Daoy (cell line): ENCODE measurements around the gene AIFM2. TPM values are rescaled to one million over a fixed set of nuclear protein-coding genes. Genes with fewer than 3 reads are reported as not detected.
"Not testable (repeated sequence)": the region's sequence is repeated elsewhere in the genome, so short reads cannot be mapped to it uniquely, and the experiment has no call there.

ENCODE experiments used
- DNase-seq: peaks from one replicate; pipeline ENCODE4 v3.0.0-alpha.2; 2015; ENCODE audit warnings: low read depth
- total RNA-seq: library from RNA; depleted of rRNA; stranded (reverse); fragments of >200 nt; shearing (Covaris generic); gene quantifications from 2 replicates; pipeline ENCODE4 v1.2.3, GENCODE V29; 2014; rRNA removed

Gene AIFM2
- 6.5 and 7.0 TPM in 2 replicates for total RNA-seq

DNA sequence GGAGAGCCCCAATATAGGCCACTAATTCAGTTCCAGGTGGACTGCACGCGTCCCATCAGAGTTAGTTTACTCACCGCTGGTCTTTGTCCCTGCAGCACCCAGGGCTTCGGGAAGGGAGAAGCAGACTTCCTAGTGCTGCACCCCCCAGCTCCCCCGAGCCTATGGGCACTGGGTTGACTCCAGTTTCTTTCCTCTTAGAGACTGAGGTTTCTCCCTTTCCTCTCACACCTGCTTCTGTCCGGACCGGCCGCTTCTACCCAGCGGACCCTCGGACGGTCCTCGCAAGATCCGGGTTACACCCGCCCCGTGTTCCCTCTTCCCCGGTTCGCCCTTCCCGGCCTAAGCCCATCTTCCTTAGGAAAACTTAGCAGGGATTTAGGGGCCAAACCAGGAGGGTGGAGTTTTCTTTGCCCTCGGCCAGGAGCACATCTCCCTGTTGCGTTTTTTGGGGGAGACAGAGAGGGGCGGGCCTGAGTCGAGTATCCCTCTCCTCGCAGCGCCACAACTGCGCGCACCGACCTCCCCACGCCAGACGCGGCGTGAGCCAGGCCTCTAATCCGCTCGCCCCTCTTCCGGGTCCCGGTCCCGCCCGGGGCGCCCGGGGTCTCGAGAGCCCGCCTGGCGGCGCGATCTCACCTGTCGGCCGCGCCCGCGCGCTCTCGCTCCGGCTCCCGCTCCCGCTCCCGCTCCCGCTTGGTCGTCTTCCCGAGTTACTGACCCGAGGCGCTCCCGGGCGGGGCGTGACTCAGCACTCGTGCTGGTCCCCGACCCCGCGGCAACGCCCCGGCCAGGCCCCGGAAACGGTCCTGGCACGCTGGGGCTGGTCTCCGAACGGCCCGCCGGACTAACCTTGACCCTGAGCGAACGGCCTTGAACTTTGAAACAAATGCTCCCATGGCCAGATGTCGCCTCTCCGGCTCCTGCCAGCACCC is at the start of gene AIFM2:
AIFM2 (minus strand) TSS at position 728 of the 932 bp plus-strand sequence. CDS start 8,741 bp downstream, outside the sequence.
- DNase-seq: peak; percentile 80

DNA sequence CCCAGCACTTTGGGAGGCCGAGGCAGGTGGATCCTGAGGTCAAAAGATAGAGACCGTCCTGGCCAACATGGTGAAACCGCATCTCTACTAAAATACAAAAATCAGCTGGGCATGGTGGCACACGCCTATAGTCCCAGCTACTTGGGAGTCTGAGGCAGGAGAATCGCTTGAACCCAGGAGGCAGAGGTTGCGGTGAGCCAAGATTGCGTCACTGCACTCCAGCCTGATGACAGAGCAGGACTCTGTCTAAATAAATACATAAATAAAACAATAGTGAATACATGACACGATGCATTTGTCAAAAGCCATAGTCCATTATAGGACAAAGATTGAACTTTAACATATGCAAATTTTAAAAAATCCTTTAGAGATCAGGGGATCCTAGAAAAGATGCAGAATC is 46.6 kb upstream of the AIFM2 start:
- not testable (repeated sequence) for DNase-seq

DNA sequence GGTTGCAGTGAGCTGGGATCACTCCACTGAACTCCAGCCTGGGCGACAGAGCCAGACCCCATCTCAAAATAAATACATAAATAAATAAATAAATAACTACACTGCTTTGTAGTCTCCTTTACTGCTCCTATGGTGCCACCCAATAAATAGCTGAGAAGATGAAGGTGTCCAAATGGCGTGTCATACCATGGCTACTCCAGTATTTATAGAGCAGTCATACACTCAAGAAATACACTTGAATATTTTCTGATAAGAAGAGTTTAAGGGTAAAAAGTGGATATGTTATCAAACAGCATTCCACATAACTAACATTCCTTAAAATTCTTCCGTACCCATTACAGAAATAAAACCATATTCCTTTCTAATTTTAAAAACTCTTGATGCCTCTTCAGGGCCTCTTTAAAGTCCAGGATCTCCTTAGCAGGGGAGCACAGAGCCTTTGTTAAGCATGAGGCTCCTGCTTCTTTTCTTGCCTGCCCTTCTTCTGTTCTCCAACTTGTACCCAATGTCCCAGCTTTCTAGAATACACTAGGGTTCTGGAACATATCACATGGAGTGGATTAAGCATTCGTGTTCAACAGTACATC is 45.6 kb upstream of the AIFM2 start:
- no peak for DNase-seq

DNA sequence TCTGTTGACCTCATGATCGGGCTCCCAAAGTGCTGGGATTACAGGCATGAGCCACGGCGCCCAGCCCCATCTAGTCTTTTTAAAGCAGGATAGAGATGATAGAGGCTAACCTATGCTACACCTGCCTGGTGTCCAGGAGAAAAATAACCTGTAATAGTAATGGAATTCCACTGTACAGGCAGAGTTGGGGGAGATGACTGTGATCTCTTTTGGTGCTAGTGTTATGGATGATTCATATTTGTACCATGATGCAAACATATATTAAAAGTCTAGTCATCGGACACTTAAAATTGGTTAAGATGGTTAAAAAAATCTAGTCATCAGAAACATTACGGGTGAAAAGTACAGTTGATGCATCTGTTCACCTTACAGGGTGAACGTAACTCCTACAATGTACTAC is 43.8 kb upstream of the AIFM2 start:
- no peak for DNase-seq

DNA sequence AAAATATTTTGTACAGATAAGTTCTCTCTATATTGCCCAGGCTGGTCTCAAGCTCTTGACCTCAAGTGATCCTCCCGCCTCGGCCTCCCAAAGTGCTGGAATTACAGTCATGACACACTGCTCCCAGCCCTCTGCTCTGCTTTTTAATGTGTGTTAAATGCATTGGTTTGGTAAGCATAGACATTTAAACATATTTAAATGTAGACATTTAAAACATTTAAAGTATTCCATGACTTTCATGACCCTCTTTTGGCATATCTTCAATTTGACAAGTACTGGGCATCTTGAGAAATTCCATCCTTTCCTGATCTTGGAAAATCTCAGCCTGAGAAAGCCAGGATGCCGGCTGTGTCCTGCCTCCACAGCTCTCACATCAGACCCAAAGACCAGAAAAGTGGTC is 42.9 kb upstream of the AIFM2 start:
- no peak for DNase-seq

DNA sequence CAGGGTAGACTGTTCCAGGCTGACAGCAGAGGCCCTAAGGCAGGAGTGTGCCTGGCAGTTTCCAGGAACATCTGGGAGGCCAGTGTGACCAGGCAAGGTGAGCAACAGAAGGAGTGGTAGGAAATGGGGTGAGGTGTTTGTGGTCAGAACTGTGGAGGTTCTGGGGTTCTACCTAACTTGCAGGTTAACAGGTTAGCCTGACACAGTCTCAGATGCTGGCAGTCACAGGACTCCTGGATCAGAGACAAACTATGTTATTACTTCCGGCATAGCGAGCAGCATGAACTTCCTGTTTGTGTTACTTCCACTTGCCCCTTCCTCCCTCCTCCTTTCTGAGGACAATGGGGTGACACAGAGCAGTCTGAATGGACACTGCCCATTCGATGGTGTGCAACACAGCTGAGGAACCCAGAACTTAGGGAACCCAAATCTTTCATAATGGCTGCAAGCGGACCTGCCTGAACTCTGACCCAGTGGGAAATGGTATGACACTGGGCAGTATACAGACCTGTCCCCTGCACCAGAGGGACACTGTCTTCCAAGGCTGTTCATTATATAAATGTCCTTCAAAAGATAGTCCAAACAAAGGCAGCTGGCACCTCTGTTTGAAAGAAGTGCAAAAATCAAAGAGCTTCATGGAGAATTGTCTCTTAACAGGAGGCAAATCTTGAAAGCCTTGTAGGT is 41.6 kb upstream of the AIFM2 start:
- no peak for DNase-seq

DNA sequence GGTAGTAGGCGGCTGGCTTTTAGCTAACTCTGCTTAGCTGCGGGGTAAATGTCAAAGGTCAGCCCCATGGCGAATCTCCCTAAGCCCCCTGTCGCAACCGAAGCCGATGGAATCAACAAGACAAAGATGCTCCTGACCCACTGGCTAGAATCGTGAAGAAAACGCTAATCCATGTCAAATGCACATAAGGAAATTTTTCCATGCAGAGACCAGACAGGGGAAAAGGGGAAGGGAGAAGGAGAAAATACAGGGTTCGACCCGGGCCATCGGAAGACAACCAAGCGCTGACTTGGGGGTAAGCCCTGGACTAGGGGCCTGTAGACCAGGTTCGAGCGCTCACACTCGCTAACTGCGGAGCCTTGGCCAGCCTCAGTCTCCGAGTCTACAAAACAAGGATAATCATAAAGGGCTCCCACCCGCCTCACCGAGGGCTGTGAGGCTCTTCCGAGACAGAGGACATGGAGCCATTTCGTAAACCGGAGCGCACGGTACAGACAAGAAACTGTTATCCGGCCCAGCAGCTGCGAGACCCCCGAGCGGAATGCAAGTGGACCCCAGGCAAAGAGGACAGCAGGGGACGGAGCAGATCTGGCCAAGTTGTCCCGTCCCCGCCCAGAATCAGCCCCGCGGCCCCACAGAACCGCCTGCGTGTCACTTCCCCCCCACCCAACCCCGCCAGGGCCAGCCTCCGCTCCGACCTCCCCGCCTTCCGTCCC is 37.2 kb upstream of the AIFM2 start:
- DNase-seq: no peak

DNA sequence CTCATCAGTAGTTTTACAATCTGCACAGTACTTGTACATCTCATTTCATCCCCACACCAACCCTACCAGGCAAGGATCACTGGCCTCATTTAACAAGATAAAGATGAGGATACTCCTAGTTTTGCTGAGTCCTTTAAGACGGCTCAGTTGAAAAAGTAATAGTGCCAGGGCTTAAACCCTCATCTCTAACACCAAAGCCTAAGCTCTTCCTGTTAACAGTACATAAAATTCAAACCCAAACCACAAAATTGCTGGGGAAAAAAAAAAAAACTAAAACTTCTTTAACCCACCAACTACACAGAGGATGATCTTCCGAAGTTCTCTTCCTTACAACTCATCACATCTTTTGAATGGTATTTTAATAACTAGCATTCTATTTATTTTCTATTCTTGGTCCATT is 36.4 kb upstream of the AIFM2 start:
- DNase-seq: no peak

DNA sequence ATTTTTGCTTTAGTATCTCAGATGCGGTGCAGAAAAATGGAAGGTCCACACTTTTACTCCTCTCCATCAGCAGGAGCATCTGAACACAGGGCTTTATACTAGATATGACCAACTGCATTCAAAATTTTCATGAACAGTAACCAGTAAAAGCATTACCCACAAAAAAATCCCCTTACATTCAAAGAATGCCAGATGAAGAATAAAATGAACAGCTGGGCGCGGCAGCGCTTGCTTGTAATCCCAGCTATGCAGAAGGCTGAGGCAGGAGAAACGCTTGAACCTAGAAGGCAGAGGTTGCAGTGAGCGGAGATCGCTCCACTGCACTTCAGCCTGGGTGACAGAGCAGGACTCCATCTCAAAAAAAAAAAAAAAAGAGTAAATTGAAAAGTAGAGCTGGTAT is 34.6 kb upstream of the AIFM2 start:
- DNase-seq: no peak

DNA sequence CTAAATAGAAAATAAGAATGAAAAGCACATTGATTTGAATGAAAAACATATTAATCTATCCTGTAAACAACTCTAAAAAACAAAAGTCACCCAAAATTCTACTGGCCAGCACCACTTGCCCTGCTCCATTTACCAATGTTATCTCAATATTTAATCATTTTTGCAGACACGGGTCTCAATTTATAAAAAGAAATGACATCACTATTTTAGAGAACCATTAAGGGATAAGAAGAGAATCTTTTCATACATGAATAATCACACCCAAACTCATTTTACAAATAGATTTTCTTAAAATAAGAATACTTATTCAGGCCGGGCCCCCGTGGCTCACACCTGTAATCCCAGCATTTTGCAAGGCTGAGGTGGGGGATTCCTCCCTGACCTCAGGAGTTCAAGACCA is 33.8 kb upstream of the AIFM2 start:
- no peak for DNase-seq

DNA sequence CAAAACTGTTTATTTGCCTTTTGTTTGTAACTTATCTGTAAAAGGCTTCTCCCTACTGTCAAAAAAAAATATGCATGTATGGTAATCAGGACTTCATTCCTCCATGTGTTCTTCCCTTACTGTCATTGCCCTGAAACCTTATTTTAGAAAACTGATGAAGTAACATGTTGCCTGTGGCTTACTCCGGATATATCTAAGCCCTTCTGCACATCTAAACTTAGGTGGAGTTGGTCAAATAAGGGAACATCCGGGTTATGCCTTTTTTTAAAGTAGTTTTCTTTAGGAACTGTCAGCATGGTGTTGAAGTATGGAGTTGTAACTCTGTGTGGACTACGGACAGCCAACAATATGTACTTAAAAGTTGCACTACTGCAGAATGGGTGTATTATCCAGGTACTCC is 31.5 kb upstream of the AIFM2 start:
- DNase-seq: no peak

DNA sequence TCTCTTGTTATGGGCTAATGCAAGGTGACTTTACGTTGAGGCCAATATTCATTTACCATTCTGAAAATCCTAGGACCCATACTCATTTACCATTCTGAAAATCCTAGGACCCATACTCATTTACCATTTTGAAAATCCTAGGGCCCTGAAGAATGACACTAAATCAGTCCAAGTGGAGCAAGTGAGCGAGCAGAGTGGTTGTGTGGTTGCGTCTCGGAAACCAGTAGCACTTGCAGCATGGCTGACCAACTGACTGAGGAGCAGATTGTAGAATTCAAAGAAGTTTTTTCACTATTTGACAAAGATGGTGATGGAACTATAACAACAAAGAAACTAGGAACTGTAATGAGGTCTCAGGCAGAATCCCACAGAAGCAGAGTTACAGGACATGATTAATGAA is 30.8 kb upstream of the AIFM2 start:
- no peak for DNase-seq

DNA sequence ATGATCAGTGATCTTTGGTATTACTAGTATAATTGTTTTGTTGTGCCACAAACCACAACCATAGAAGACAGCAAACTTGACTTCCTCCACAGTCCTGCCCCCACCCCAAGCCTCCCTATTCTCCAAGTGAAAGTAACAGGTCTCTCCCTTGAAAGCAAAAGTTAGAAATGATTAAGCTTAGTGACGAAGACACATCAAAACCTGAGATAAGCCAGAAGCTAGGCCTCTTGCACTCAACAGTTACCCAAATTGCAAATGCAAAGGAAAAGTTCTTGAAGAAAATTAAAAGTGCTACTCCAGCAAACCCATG is 30.2 kb upstream of the AIFM2 start:
- DNase-seq: no peak

DNA sequence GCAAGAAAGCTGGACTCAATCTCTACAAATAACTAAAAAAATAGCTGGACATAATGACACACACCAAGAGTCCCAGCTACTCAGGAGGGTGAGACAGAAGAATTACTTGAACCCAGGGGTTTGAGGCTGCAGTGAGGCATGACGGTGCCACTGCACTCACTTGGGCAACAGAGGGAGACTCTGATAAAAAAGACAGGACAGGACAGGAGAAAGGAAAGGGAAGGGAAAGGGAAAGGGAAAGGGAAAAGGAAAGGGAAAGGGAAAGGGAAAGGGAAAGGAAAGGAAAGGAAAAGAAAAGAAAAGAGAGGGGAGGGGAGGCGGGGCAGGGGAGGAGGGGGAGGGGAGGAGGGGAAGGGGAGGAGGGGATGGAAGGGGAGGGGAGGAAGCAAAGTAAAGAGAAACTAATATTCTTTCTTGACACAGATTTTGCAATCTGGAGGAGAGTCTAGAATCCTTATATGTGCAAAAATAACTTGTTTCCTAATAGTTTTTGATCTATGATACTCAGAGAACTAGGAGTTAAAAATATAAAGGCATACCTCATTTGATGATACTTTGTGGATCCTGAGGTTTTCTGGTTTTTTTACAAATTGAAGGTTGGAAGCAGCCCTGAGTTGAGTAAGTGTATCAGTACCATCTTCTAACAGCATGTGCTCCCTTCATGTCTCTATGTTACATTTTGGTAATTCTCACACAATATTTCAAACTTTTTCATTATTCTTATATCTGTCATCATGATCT is 29.7 kb upstream of the AIFM2 start:
- no peak for DNase-seq

DNA sequence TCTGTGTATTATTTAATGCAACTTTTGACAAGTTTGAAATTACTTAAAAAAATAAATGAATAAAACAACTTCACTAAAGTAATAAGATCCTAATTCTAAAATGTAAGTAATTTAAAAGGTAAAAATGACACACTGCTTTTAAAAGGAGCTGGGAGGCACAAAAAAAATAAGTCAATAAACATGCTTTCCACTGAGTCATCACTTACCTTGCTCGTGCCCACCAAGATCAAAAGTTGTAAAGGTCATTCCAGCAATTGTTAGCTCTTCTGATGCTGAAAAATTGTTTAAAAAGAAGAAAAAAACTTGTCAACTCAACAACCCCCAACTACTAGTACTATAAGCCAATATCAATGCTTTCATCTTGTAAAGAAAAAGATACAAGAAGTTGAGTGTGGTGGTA is 28.2 kb upstream of the AIFM2 start:
- DNase-seq: no peak

DNA sequence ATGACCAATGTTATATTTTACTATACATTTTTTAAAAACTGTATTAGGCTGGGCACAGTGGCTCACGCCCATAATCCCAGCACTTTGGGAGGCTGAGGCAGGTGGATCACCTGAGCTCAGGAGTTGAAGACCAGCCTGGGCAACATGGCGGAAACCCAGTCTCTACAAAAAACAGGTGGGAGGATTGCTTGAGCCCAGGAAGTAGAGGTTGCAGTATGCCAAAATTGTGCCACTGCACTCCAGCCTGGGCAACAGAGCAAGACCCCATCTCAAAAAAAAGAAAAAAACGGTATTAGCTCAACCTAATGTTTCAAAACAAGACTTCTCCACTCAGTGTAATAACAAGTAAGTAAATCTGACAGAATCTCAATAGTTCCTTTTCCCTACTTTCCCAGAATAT is 26.7 kb upstream of the AIFM2 start:
- not testable (repeated sequence) for DNase-seq

DNA sequence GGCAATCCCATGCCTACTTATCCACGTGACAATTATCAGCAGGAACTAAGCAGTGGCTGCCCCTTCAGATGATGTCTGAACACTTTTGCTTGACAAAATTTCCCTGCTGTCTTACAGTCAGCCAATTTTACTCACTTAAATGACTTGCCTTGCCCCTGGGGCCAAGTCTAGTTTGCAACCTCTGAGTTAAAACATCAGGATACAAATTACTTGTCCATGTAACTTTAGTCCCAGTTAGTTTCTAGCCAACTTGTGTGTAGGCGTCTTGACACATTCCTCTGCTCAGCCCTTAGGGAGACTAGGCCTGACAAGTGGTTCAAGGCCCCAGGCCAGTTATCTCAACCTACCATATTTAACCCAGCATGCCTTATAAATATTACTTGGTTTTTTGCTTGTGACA is 25.5 kb upstream of the AIFM2 start:
- DNase-seq: no peak

DNA sequence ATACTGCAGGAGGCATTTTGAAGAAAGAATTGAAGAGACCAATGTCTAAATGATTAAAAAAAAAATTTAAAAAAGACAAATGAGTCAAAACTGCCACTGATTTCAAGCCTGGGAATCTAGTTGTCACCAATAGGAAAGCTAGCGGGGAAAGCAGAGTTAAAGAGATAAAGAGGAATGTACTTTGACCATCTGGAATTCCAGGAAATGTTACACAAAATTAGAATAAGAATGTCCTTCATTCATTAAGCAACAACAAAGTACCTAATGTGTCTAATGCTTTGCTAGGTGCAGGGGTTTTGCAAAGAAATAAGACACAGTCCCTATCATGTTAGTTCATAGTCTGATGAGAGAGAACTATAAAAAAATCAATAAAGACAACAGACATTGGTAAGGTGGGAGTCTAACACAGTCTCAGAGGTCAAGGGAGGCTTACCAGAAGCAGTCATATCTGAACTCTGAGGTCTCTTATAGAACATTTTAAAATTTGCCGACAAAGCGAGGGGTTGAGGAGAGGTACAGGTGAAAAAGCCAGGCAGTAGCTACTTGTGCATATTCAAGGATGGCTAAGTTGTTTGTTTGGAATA is 22.7 kb upstream of the AIFM2 start:
- no peak for DNase-seq

DNA sequence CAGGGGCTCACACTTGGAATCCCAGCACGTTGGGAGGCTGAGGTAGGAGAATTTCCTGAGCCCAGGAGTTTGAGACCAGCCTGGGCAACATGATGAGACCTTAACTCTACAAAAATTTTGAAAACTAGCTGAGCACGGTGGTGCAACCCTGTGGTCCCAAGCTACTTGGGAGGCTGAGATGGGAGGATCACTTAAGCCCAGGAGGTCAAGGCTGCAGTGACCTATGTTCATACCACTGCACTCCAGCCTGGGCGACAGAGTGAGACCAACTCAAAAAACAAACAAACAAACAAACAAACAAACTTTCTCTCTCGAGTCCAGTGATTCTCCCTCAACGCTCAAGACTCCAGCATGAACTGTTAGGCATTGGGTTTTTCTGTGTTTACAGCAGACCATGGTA is 15.9 kb upstream of the AIFM2 start:
- DNase-seq: no peak

DNA sequence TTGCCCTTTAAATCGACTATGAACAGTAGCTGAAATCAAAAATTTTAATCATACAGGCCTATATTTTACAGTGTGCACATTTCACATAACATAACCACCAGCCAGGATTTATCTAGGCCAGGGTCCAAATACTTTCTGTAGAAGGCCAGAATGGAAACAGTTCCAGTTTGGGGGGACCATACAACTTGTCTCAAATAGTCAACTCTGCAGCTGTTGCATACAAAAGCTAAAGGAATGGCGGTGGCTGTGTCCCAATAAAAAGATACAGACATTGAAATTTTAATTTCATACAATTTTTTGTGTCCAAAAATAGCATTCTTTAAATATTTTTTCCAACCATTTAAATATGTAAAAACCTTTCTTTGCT is 14.6 kb upstream of the AIFM2 start:
- no peak for DNase-seq
